ENCODE data around the gene AZIN2. TPM values are rescaled to one million over a fixed set of nuclear protein-coding genes. Genes with fewer than 3 reads are reported as not detected.

AZIN2 gene
- total RNA-seq, 1 donor from 2014 or later = 3.5 TPM

DNA sequence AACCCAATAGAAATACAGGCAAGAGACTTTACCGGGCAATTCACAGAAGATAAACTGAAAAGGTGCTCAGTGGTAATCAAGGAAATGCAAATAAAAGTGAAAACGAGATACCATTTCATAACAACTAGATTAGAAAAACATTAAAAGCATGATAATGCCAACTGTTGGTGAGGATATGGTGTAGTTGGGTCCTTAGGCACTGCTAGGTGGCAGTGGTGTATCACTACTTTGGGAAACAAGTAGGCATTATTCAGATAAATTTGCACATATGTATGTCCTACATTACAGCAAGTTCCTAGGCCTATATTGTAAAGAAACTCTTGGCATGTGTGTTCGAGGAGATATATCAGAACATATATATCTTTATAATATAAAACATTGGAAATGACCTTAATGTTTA, 31.0 kb downstream of the AZIN2 start:
- Histone ChIP-seq H3K9me3 (no peaks in the 10 kb centered on the region), H3K4me3 (no peak overlapping the region), H3K36me3 (no peaks in the 10 kb centered on the region), H3K4me1 (no peaks in the 10 kb centered on the region), H3K27me3 (no peaks in the 10 kb centered on the region), H3K27ac (no peak overlapping the region)
- TF ChIP-seq, protein P1, sequence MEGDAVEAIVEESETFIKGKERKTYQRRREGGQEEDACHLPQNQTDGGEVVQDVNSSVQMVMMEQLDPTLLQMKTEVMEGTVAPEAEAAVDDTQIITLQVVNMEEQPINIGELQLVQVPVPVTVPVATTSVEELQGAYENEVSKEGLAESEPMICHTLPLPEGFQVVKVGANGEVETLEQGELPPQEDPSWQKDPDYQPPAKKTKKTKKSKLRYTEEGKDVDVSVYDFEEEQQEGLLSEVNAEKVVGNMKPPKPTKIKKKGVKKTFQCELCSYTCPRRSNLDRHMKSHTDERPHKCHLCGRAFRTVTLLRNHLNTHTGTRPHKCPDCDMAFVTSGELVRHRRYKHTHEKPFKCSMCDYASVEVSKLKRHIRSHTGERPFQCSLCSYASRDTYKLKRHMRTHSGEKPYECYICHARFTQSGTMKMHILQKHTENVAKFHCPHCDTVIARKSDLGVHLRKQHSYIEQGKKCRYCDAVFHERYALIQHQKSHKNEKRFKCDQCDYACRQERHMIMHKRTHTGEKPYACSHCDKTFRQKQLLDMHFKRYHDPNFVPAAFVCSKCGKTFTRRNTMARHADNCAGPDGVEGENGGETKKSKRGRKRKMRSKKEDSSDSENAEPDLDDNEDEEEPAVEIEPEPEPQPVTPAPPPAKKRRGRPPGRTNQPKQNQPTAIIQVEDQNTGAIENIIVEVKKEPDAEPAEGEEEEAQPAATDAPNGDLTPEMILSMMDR (IDR thresholded peaks at IDR 0.05) = no peak
- DNase-seq (ENCODE audit: low spot score in 2 of 2) = no peak
- intact Hi-C loops (cut with DNase I) = no loop called here

DNA sequence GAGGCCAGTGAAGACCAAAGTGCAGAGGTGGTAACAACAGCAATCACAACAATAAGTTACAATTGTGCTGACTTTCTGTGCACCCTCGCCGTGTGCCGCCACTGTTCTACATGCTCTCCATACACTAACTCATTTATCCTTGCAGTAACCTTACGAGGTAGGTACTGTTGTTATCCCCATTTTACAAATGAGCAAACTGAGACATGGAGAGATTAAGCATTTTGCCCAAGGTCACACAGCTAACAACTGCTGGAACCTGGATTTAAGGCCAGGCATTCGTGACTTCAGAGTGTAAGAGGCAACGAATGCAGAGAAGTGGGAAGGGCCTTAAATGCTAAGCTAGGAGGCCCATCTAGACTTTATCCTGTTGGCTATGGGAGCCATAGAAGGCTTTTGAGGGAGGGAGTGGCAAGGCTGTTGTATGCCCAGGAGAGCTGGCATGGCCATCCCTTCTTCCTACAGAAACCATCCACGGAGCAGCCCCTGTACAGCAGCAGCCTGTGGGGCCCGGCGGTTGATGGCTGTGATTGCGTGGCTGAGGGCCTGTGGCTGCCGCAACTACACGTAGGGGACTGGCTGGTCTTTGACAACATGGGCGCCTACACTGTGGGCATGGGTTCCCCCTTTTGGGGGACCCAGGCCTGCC, 36.6 kb downstream of the AZIN2 start:
- H3K36me3 ChIP-seq = no peaks in the 10 kb centered on the region
- no peak overlapping the region for H3K4me3 ChIP-seq
- no peak overlapping the region for H3K27ac ChIP-seq
- intact Hi-C loops (cut with DNase I) = no loop called here
- TF ChIP-seq, protein P1 (IDR thresholded peaks at IDR 0.05) = no peak
- H3K27me3 ChIP-seq = no peaks in the 10 kb centered on the region
- H3K9me3 ChIP-seq = no peaks in the 10 kb centered on the region
- no peaks in the 10 kb centered on the region for H3K4me1 ChIP-seq
- DNase-seq (ENCODE audit: low spot score in 2 of 2) = peak in 1 of 2 donors; percentile 8

DNA sequence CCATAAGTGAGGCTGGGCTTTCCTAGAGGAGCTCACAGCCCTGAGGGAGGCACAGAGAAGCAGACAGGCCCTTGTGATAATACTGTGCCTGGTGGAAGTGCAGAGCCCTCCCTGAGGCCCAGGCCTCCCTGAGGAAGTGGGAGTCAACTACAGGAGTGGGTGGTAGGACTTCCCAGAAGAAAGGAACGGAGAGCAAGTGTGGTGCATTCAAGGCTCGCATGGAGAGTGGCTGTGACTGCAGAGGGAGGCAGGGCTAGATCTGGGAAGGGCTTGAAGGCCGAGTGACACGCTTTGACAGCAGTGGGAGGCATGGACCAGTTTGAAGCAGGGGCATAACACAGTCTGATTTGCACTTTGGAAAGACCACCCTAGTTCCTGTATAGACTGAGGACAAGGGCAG, 37.3 kb downstream of the AZIN2 start:
- intact Hi-C loops (cut with DNase I) = no loop called here
- Histone ChIP-seq H3K27me3 (no peaks in the 10 kb centered on the region), H3K4me3 (no peak overlapping the region), H3K9me3 (no peaks in the 10 kb centered on the region), H3K4me1 (no peaks in the 10 kb centered on the region), H3K27ac (no peak overlapping the region), H3K36me3 (no peaks in the 10 kb centered on the region)
- DNase-seq (ENCODE audit: low spot score in 2 of 2) = peak in 1 of 2 donors; percentile 48
- TF ChIP-seq, protein P1 (IDR thresholded peaks at IDR 0.05) = no peak

DNA sequence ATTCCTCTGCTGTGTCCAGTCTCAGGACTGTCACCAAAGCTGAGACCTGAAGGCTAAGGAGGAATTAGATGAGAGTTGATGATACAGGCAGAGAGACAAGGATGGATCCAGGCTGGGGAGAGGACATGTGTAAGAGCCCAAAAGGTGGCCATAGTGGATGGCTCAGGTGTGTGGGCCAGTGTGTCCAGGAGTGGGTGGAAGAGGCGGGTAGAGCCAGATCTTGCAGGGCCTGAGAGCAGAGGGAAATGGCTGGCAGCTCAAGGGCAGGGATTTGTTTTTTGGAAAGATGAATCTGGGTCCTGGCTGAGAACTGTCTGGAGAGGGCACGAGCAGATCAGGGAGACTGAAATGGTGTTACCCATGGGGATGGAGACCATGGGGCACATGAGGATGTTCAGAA, 38.1 kb downstream of the AZIN2 start:
- TF ChIP-seq, protein P1 (IDR thresholded peaks at IDR 0.05) = no peak
- intact Hi-C loops (cut with DNase I) = no loop called here
- Histone ChIP-seq H3K36me3 (no peaks in the 10 kb centered on the region), H3K27ac (no peak overlapping the region), H3K4me1 (no peaks in the 10 kb centered on the region), H3K9me3 (no peaks in the 10 kb centered on the region), H3K27me3 (no peaks in the 10 kb centered on the region), H3K4me3 (no peak overlapping the region)
- peak in 1 of 2 donors; percentile 53 for DNase-seq (ENCODE audit: low spot score in 2 of 2)

DNA sequence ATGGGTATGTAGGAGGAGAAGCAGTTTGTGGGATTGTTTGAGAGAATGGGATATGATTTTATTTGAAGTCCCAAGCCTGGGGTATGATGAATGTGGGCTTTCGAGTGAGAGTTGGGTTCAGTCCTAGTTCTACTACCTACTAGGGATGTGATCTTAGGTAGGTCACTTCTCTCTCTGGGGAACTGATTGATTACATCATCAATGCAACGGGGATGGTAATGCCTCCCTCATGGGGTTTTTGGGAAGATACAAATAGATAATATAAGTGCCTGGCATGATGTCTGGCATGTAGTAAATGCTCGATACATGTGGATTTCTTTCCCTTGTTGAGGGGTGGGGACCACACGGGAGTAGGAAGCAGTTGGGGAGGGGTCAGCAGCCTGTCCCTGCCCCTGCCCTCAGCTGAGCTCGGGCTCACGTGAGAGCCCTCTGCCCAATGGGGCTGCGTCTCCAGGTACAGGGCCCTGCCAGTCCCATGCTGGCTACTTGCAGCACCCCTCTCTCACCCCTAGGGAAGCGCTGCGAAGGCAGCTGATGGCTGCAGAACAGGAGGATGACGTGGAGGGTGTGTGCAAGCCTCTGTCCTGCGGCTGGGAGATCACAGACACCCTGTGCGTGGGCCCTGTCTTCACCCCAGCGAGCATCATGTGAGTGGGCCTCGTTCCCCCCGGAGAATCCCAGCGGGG, 38.7 kb downstream of the AZIN2 start:
- no peak overlapping the region for H3K27ac ChIP-seq
- peak in 1 of 2 donors; percentile 37 for DNase-seq (ENCODE audit: low spot score in 2 of 2)
- H3K27me3 ChIP-seq = no peaks in the 10 kb centered on the region
- H3K4me1 ChIP-seq = no peaks in the 10 kb centered on the region
- TF ChIP-seq, protein P1 (IDR thresholded peaks at IDR 0.05) = no peak
- intact Hi-C loops (cut with DNase I) = loop anchor here (10.0 kb wide), 1 partner anchor 175 kb away; no protein-coding TSS in a partner anchor
- no peaks in the 10 kb centered on the region for H3K9me3 ChIP-seq
- H3K36me3 ChIP-seq = no peaks in the 10 kb centered on the region
- H3K4me3 ChIP-seq = no peak overlapping the region

Data from ascending aorta (tissue), 2 donors.